Thoracic aorta (tissue), 2 donors: ENCODE results near the gene FEM1C. TPM values are rescaled to one million over a fixed set of nuclear protein-coding genes. Genes with fewer than 3 reads are reported as not detected.

Experiments
- ATAC-seq: fragments of 150-250 bp; one replicate; pipeline ENCODE4 v1.8.0; 2017; ENCODE audit warnings: low read depth; ENCODE audit not compliant: insufficient number of reproducible peaks, low FRiP score
- DNase-seq: peaks from one replicate; pipeline ENCODE4 v3.0.0-alpha.2; 2020; ENCODE audit warnings: low spot score
- H3K27ac ChIP-seq, 2 donors: fragments of 200-600 bp; sonication (generic); 1 replicate in 1 of 2; 2 replicates in 1 of 2; pipeline ENCODE4 v1.5.1; 2016; ENCODE audit warnings: mild to moderate bottlenecking in 2 of 2, moderate library complexity in 2 of 2
- H3K27me3 ChIP-seq: fragments of 200-600 bp; sonication (generic); replicated peaks from 2 replicates; pipeline ENCODE4 v1.6.0; 2016; ENCODE audit warnings: mild to moderate bottlenecking; ENCODE audit not compliant: insufficient read depth
- H3K36me3 ChIP-seq: fragments of 200-600 bp; sonication (generic); one replicate; pipeline ENCODE4 v1.5.1; 2016
- H3K4me1 ChIP-seq, 2 donors: fragments of 200-600 bp; sonication (generic); 1 replicate in 1 of 2; 2 replicates in 1 of 2; pipeline versions ENCODE4 v1.5.1 to v1.6.0; 2016; ENCODE audit warnings: low read depth in 2 of 2, mild to moderate bottlenecking in 1 of 2; ENCODE audit not compliant: control insufficient read depth in 1 of 2
- H3K4me3 ChIP-seq: fragments of 200-600 bp; sonication (generic); 2 replicates; pipeline ENCODE4 v1.5.1; 2016; ENCODE audit warnings: mild to moderate bottlenecking
- H3K9me3 ChIP-seq: fragments of 200-600 bp; sonication (generic); 2 replicates; pipeline ENCODE4 v1.5.1; 2016
- total RNA-seq, 2 donors: library from RNA; depleted of rRNA; stranded (reverse); fragments of >200 nt; gene quantifications; one replicate each; pipeline versions ENCODE4 v1.1.0 to v1.2.3, GENCODE V29; 2016
- TF ChIP-seq, protein P1 (sequence below): fragments of 200-600 bp; sonication (generic); IDR thresholded peaks from one replicate; pipeline ENCODE4 v1.5.1; 2019; ENCODE audit warnings: antibody characterized with exemption

Gene FEM1C
- total RNA-seq, 2 donors from 2014 or later, result 14.1 to 35.6 TPM

DNA sequence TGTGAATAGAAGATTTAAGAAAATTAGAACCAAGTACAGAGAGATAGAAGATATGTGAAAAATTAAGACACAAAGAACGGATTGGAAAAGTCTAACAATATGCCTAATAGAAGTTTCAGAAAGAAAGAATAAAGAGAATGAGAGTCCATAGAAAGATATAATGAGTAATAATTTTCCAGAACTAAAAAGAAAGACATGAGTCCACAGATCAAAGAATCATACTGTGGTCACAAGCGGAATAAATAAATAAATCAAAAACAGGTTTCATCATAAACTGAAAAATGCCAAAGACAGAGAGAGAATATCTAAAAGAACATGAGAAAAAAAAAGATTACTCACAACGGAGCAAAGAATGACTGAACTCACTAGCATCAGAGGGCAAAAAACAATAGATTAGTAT is 32.9 kb downstream of the FEM1C start:
- no peak for DNase-seq
- H3K27me3 ChIP-seq, result no peaks in the 10 kb centered on the region
- H3K4me1 ChIP-seq, result peaks cover 0 to 9% of the 10 kb centered on the region in 2 donors
- H3K36me3 ChIP-seq, result no peaks in the 10 kb centered on the region
- no peak for ATAC-seq
- H3K27ac ChIP-seq, result no peak overlapping the region
- H3K9me3 ChIP-seq, result no peaks in the 10 kb centered on the region
- H3K4me3 ChIP-seq, result no peak overlapping the region
- TF ChIP-seq, protein P1, sequence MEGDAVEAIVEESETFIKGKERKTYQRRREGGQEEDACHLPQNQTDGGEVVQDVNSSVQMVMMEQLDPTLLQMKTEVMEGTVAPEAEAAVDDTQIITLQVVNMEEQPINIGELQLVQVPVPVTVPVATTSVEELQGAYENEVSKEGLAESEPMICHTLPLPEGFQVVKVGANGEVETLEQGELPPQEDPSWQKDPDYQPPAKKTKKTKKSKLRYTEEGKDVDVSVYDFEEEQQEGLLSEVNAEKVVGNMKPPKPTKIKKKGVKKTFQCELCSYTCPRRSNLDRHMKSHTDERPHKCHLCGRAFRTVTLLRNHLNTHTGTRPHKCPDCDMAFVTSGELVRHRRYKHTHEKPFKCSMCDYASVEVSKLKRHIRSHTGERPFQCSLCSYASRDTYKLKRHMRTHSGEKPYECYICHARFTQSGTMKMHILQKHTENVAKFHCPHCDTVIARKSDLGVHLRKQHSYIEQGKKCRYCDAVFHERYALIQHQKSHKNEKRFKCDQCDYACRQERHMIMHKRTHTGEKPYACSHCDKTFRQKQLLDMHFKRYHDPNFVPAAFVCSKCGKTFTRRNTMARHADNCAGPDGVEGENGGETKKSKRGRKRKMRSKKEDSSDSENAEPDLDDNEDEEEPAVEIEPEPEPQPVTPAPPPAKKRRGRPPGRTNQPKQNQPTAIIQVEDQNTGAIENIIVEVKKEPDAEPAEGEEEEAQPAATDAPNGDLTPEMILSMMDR, result no peak

GRCh38 chr5:115510145-115510645 is 34.4 kb downstream of the FEM1C start:
- TF ChIP-seq, protein P1, result no peak
- no peaks in the 10 kb centered on the region for H3K36me3 ChIP-seq
- peaks cover 0 to 9% of the 10 kb centered on the region in 2 donors for H3K4me1 ChIP-seq
- H3K27ac ChIP-seq, result no peak overlapping the region
- no peak overlapping the region for H3K4me3 ChIP-seq
- no peaks in the 10 kb centered on the region for H3K27me3 ChIP-seq
- DNase-seq, result no peak
- ATAC-seq, result no peak
- no peaks in the 10 kb centered on the region for H3K9me3 ChIP-seq

DNA sequence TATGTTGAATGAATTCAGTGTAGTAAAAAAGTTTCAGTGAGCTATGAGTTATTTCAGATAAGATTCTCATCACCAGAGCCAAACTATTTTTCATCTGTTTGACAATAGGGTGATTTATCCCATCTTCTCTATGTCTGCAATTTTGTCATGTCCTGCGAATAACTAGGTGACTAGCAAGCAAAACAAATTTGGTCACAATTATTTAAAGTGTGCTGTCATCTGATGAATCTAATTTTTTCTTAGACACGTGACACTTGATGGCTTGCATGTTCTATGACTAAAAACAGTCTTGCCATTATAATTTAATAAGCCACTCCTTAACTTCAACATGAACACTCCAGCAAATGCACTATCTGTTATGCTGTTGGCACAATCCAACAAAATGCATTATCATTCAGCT is 35.0 kb downstream of the FEM1C start:
- Histone ChIP-seq H3K36me3 (no peaks in the 10 kb centered on the region), H3K4me1 (peaks cover 0 to 9% of the 10 kb centered on the region in 2 donors), H3K27me3 (no peaks in the 10 kb centered on the region), H3K27ac (no peak overlapping the region), H3K4me3 (no peak overlapping the region), H3K9me3 (no peaks in the 10 kb centered on the region)
- DNase-seq, result no peak
- ATAC-seq, result no peak
- TF ChIP-seq, protein P1, result no peak

DNA sequence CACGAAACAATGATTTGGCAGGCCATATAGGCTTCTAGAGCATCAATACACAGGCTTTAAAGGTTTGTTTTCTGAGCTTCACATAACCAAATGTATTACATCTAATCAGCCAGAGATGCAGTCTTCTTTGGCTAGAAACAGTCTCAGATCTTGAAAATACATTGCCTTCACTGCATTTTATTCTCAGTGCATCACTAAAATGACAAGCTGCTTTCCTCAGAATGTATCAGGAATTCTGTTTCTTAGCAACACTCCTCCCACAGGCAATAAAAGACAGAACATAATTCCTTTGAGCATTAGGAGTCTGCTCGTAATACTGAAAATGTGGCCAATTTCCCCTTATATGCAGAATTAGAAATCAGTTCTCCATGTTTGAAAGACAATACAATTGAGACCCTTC is 36.9 kb downstream of the FEM1C start:
- no peaks in the 10 kb centered on the region for H3K9me3 ChIP-seq
- no peaks in the 10 kb centered on the region for H3K36me3 ChIP-seq
- no peaks in the 10 kb centered on the region for H3K27me3 ChIP-seq
- H3K4me3 ChIP-seq, result no peak overlapping the region
- no peak for ATAC-seq
- TF ChIP-seq, protein P1, result no peak
- no peak for DNase-seq
- H3K4me1 ChIP-seq, result peaks cover 0 to 9% of the 10 kb centered on the region in 2 donors
- peak overlapping the region in 1 of 2 donors; percentile 18 for H3K27ac ChIP-seq

DNA sequence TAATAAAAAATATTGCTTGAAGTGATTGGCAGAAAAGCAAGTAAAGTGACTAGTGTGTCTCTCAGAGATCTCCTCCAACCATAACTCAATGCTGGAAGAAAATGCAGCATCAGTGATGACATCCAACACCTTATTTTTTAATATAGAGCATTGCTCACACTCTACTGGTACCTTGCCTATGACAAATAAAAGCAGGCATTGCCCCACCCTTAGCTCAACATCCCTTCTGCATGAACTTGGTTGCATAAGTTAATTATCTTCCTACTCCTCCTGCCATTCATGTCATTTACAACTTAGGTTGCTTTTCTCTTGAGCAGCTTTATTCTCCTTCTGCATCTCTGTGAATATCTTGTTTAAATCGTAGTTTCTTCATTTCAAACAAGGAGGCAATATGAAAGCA is 41.2 kb downstream of the FEM1C start:
- no peak for DNase-seq
- ATAC-seq, result no peak
- no peaks in the 10 kb centered on the region for H3K36me3 ChIP-seq
- no peaks in the 10 kb centered on the region for H3K9me3 ChIP-seq
- TF ChIP-seq, protein P1, result no peak
- H3K27me3 ChIP-seq, result no peaks in the 10 kb centered on the region
- peaks cover 0 to 9% of the 10 kb centered on the region in 2 donors for H3K4me1 ChIP-seq
- no peak overlapping the region for H3K27ac ChIP-seq
- no peak overlapping the region for H3K4me3 ChIP-seq
